ENCODE data around the gene BTRC.
"Not testable (repeated sequence)": the region's sequence is repeated elsewhere in the genome, so short reads cannot be mapped to it uniquely, and the experiment has no call there.

BTRC gene

DNA sequence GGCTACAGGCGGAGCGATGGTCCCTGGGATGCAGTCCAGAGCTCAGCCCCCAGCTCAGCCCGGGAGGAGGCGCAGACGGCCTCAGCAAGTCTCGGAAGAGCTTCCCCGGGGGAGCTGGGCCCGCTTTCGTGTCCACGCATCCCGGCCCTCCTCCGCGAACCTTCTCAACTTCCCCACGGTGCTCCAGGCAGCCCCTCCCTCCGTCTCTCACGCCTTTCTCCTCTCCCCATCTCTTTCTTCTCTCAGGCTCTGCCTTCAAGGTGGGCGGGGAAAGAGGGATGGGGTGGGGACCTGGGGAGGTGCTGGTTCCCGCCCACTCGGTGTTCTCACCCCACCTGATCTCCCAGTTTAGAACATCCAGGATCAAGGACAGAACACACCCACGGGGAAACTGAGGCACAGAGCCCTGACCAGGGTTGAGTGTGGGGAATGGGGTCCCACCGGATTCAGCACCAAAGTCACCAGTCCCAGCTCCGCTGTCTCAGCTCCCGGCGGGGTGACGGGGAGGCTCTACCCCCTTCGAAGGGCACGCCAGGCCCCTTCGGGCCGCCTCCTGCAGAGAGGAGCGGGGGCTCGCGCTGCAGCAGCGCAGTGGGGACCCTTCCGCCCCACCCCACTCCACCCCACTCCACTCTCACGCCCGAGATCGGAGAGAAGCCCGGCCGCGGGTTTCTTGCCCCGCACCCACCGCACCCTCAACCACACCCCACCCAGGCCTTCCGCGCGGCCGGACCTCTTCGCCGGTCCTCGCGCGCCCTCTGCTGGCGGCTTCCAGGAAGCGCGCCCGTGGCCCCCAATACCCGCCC lies 215.9 kb downstream of the BTRC start:
- peak; percentile 14 for DNase-seq

DNA sequence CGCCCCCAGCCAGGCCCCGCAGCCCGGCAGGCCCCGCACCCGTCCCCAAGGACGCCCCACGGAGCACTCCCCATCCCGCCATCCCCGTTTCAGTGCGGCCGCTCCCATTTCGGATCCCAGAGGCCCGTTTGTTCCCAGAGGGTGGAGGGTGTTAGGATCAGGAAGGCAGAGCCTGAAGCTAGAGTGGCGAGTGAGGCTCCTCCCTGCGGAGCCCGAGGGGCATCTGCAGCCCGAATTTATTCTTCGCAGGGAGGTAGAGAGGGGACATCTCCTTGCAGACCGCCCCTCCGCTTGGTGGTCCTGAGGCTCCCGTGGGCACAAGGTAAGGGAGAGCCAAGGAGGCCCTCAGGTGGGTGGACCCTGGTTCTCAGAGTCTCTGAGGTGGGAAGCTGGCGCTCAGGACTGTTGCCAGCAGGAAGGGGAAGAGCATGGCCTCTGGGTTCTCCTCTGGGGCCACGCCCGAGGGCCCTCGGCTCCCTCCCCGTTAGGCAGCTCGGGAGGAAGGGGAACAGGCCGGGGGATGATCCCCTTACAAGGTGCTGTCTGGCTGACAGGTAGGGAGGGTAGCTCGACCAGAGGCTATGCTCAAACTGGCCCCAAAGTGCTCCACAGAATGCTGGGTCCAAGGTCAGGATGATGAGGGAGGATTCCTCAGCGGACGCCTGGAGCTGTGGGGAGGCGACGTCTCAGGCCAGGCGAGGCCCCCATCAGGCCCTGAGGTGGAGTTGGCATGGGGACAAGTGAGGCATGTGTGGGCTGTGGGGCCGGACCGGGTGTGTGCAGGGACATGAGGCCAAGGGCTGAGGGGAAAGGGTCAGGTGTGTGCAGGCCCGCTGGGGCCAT lies 216.7 kb downstream of the BTRC start:
- no peak for DNase-seq

DNA sequence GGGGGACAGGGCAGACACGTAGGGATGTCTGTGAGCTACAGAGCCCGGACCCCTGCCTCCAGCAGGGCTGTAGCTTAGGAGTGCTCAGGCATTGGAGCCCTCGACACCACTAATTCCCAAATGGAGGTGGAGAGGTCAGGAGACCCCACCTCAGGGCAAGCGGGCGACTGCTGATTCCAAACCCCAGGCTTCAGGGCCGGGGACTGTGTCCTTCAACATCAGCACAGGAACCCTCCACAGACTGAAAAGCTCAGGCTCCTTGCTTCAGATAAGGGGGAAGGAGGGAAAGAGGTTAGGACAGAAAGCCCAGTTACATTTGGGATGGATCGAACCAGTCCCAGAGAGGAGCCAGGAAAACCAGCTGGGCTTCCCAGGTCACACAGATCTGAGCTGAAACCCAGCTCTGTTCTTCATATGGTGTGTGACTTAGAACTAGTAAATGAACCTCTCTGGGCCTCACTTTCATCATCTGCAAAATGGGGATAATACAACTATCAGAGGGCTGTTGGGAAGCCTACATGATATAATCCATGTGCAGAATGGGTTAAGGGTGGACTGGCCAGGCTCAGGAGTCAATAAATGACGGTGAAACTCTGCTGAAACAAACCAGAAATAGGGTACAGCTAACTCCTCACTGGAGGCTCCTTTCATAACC lies 217.4 kb downstream of the BTRC start:
- no peak for DNase-seq

DNA sequence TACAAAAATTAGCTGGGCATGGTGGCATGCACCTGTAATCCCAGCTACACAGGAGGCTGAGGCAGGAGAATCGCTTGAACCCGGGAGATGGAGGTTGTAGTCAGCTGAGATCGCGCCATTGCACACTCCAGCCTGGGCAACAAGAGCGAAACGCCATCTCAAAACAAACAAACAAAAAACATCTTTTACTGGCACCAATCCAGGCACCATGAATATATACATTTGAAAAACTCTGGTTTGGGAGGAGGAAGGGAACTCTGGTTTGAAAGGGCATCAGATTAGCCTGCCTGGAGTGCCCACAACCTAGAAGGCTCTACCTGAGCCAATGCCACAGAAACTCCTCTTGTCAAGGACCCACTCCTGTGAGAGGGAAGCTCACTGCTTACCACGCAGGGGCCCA lies 218.2 kb downstream of the BTRC start:
- DNase-seq = no peak

DNA sequence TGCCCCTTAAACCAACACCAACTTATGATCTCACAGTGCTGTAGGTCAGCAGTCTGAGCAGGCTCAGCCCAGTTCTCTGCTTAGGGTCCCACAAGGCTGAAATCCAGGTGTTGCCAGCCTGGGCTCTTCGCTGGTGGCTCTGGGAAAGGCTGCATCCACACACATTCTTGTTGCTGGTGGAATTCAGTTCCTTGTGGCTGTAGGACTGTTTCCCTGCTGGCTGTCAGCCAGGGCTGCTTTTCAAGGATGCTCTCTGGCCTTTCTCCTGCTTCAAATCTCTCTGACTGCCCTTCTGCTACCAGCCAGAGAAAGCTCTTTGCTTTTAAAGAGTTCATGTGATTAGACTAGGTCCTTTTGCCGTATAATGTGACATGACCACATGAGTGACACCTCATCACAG lies 218.8 kb downstream of the BTRC start:
- no peak for DNase-seq

DNA sequence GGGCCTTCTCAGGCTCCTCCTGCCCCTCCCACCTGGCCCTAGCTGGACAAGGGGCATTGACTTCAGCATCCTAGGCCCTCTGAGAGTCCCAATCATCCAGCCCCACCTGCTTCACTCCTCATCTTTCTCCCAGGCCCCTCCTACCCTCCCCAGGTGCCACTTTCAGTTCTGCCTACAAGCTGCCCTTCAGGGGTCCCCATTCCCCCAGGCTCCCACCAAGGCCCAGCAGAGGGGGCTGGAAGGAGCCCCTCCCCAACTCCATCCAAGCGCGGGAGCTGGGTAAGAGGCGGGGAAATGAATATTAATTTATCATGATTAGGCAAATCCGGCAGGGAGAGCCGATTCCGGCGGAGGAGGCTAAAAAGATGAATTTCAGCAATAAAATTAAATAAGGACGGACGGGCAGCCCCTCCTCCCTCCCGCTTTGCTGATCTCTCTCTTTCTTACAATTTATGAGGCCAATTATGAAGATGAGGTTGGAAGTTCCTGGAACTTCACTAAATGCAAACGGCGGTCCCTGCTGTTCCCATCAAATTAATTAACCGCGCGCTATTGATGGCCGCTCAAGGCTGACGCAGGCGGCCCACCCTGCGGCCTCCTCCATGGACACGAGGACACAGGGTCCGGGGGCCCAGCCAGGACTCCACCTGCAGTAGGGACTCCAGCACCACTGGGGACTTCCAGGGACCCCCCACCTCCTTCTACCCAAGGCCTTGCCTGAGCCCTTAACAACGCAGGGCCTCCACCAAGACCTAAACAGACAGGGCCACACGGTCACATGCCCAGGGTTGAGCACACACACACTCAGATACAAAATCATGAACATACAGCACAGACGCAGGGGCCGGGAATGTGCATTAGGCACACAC lies 220.2 kb downstream of the BTRC start:
- DNase-seq = no peak

DNA sequence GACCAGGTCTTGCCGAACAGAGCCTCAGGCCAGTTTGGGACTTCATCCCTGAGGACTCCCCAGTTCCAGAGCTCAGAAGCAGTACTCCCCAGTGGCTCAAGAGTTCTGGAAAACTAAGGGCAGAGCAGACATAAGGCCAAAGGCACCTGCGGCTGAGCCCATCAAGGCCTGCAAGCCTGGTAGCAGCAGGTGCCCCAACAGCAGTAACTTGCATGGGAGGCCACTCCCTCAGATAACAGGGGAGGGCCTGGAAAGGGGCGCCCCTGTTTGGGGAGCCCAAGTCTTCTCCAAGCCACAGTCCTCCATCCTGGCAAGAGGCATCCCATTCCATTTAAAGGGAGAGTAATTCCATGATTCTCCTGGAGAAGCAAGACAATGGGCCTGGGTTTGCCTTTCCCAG lies 221.1 kb downstream of the BTRC start:
- no peak for DNase-seq

DNA sequence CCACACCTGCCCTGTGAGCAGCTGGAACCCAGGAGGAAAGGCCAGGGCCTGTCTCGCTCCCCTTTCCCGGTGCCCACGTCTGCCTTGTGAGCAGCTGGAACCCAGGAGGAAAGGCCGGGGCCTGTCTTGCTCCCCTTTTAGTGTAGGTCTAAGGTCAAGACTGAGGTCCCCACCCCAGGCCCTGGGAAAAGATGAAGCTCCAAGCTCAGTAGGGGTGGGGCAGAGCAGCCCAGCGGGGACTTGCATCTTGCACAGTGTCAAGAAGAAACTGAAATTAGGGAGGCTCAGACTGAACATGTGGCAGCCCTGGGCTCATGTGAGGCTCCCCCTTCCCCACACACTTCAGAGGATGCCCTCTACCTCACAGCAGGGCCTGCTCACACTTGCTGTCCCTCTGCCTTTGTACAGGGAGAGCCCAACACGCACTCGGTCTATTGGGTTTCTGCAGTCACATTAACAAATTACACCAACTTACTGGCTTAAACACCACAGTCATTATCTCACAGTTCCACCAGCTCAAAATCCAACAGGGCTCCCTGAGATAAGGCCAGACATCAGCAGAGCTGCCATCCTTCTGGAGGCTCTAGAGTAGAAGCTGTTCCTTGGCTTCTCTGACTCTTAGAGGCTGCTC lies 221.7 kb downstream of the BTRC start:
- DNase-seq = no peak

DNA sequence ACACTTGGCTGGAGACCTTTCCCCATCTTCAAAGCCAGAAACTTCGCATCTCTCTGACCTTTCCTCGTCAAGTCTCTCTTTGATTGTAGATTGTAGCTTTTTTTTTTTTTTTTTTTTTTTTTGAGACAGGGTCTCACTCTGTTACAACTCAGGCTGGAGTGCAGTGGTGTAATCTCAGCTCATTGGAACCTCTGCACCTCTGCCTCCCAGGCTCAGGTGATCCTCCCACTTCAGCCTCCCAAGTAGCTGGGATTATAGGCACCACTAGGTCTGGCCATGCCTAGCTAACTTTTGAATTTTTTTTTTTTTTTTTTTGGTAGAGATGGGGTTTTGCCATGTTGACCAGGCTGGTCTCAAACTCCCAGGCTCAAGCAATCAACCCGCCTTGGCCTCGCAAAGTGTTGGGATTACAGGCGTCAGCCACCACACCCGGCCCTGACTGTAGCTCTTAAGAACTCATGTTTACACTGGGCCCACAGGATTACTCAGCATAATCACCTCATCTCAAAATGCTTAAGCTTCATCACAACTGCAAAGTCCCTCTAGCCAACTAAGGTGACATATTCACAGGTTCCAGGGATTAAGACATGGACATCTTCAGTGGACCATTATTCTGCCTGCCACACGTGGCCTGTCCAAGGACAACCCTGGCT lies 222.4 kb downstream of the BTRC start:
- DNase-seq = no peak

DNA sequence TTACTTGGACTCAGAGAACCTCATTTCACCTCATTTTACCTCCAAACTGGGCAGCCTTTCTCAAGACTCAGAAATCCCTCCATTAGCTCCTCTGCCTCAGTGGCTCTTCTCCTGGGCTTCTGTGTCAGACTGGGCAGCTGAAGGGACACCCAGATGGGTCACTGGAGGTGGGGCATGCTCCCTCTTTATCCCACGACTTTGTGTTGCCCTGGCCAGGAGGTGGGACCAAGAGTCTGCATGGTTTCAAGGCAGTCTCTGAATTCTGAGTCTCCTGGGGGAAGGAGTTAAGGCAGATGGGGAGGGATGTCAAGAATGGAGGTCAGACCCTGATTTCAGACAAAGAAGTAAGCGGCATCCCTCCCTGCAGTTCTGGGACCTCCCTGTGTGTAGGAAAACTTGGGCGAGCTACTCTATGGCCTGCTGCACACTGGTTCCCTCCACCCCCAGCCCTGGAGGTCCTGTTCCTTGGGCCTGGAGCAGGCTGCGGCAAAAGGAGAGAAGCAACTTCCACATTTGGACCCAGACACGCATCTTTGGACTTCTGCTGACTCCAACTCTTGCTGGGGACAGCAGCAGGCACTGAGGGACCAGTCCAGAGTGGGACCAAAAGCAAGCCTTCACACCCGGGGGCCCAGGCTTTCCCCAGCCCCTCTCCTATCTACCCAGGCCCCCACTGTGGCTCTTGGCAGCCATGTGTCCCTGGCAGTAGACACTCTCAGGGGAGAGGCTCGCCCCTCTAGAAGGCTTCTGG lies 223.3 kb downstream of the BTRC start:
- no peak for DNase-seq

DNA sequence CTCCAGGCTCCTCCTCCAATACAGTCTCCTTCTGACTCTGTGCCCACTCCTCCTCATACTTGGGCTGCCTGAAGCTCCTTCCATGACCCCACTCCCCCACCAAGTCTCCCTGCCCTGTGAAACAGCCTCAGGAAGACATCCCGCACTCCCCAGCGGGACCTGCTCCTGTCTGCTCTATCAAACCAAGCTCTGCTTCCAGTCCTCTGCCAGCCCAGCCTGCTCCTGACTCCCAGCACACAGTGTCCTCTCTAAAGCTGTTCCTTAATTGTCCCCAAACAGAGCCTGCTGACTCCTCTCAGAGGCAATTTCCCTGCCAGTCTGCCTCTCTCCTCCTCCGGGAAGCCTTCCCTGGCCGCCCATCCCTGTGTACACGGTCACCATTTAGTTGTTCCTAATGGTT lies 224.2 kb downstream of the BTRC start:
- DNase-seq = no peak

DNA sequence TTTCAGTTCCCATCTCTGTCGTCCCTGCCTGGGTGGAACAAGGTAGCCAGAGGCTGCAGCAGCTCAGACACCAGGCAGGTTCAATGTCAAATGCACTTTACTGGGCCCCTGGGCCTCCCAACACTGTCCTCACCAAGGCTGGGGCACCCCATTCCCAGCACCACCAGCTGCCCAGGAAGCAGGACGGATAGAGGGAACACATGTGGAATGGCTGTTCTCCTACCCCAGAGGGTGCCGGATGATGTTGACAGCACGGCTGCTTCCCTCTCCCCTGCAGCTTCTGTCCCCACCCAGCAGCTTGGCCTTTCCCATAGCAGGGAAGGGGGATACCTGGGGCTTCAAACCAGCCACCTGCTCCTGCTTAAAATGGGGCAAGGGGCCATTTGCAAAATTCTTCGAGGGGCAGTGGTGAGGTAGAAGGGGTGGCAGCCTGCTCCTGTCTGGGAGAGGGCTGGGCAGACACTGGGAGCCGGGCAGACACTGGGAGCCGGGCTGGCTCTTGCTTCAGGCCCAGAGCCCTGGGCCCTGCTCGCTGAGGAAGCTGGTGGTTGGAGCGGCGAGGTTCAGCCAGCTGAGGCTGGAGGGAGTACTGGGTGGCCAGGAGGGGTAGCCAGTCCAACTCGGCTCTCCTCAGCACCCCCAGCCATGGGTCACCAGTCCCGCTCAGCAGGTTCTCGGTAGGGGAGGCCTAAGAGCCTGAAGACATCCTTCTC lies 225.0 kb downstream of the BTRC start:
- DNase-seq = no peak

DNA sequence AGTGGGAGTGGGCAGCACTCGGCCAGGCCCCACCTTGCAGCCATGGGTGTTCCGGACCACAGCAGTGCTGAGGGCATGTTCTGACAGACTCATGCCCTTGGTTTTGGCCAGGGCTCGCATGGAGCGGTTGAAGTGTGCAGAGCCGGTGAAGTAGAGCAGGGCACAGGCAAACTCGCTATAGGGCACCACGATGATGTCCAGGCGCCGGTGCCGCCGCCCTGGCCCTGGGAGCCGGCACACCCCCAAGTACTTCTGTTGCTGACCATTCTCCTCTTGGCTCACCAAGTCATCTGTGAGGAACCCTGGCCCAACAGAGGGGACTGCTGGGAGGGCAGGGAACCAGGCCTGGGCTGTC lies 225.5 kb downstream of the BTRC start:
- no peak for DNase-seq

DNA sequence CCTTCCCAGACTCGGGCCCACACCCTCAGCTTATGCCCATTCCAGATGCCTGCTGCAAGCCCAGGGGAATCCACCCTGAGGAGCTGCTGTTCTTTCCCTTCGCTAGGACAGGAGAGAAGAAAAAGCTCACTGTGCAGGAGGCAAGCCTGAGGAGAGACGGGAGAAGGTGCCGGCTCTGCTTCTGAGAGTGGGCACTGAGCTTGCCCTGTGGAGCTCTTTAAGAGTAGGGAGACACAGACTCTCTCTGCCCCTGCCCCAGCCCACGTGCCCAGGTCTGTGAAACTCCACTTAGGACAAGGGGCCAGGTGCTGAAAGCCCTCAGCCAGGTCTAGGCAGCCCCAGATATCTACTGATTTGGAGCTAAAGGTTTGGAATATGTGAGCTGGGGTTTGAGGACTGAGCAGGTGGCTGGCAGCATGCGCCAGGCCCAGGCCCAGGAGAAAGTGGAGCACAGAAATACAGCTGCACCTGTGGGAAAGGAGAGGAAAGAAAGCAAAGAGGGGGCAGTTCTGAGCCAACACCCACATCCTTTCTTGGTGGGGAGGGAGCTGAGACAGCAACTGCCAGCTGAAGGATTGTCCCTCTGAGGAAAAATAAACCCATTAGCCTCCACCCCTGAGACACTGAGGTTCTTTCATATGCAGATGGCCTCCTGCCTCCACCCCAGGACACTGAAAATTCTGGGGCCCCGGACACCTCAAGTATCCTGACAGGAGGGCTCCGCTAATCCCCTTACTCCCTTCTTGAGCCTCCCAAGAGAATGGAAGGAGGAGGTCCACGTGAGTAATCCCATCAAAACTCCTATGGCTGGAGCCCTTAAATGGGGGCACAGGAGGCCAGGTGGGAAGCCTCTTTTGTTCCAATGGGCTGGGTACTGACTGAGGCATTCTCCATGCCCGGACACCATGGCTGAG lies 226.8 kb downstream of the BTRC start:
- no peak for DNase-seq

DNA sequence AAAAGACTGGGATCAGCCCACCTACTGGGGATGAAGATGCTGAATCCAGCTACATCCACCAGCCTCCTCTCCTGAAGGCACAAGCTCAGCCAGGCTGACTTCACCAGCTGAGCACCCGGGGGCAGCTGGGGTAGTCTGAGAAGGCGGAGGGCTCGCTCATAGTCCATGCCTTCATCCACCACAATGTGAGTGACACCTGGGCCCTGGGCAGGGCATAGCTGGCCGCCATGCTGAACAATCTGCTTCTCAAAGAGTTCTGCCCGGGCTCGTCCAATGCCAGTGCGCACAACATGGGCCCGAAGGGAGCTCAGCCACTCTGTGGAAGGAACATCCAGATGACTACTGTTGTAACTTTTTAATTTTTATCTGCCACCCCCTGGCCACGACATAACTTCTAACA lies 231.9 kb downstream of the BTRC start:
- no peak for DNase-seq

DNA sequence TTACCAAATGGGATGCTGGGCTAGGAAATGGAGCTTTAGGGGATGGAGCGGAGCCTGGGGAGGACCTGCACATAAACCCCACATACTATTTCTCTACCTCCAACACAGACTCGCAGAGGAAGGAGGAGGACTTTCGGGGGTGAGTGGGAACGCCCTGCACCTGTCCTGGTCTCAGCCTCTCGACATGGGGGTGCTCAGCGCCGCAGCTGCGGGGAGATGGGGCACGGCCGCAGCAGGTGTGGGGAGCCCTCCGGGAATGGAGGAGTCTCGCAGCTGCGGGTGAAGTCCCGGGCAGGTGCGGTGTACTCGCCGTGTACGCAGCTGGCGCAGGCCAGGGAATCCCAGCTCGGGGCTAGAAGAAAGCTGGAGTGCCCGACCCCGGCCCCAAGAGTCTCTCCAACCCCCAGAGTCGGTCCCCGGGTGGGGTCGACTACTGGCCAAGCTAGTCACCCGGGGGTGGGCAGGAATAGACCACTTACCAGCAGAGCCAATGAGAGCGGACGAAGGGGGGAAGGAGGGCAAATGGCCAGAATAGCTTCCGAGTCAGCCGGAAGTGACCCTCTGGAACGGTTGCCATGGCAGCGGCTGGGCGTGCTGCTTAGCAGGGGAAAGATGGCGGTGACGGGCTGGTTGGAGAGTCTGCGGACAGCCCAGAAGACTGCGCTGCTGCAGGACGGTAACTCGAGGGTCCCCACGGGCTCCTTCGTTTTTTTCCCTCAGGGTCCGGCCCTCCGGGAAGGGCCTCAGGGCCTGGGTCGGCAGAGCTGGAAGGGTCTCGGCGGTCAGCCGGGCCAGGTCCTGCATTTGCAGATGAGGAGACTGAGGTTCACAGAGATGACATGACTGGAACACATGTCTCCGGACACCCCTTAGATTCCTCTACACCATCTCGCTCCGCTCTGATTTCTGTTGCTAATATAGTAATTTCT lies 234.0 kb downstream of the BTRC start, which contains the start of the genes DPCD and POLL:
Gene DPCD, plus strand, starts transcription at position 597 of the 929 bp plus-strand sequence. Its CDS starts 16 bp downstream, at position 613.
Gene POLL, minus strand, starts transcription at position 533 of the 929 bp plus-strand sequence. CDS start 897 bp downstream, outside the sequence.
- DNase-seq = peak; percentile 71

DNA sequence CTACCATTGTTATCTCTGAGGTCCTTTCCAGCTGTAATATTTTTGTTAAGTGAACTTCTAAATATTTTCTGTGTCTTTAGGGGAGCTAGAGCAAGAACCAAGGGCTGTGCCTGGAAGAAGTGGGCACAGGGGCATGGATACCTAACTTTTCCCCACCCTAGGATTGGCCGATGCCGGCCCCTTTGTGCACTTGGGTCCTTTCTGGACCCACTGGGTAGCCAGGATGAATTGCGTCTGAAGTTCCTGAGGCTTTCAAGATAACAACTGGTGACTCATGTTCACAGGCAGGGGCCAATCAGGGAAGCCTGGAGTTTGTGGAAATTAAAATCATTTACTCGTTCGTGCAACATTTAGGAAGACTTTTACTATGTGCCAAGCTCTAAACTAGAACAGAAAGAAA lies 234.9 kb downstream of the BTRC start:
- DNase-seq = no peak

DNA sequence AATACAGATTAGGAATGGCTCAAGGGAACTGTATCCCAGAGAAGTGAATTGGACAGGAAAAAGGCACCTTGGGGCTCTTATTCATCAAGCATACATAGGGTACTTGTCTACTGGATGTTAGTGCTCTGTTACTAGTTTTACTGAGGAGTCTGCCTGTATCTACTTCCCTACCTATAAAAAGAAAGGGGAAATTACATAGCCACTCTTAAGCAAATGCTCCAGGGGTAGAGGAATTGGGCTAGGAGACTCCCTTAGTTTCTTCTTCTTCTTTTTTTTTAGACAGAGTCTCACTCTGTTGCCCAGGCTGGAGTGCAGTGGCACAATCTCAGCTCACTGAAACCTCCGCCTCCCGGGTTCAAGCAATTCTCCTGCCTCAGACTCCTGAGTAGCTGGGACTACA lies 239.4 kb downstream of the BTRC start:
- DNase-seq = not testable (repeated sequence)

Measured in NCI-H774 (cell line).